ENCODE results near the gene FIGN. TPM values are rescaled to one million over a fixed set of nuclear protein-coding genes. Genes with fewer than 3 reads are reported as not detected.

FIGN gene
- total RNA-seq, 1 experiment from 2014 or later = 1.5 TPM

DNA sequence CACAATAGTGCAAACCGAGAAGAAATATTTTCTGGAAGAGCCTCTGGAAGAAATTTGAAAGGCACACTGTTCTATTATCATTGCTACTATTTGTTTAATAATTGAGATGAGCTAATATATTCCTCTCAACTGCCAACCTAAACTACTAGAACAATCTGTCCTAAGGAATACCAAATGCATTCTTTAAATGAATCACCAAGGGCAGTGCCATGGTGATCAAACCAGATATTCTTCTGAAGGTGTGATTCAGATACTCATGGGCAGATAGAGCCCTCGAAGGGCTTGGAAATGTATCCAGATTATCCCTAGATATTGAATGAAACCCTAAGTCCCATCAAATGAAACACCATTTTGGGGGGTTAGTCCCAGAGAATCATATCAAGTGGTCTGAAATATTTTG is 76.6 kb downstream of the FIGN start:
- no peak overlapping the region for H3K4me3 ChIP-seq (ENCODE audit: low read length)
- no peaks in the 10 kb centered on the region for H3K27me3 ChIP-seq (ENCODE audit: low read length)
- H3K4me2 ChIP-seq (ENCODE audit: low read length) = no peak overlapping the region
- no TSS peak for BruUV-seq (replicated peaks)
- H3K27ac ChIP-seq (ENCODE audit: low read length) = no peak overlapping the region
- no peak overlapping the region for H3K9ac ChIP-seq (ENCODE audit: low read length)
- no peak overlapping the region for H2AFZ ChIP-seq (ENCODE audit: low read length)
- POLR2A ChIA-PET (ENCODE audit: unreplicated experiment) = no interaction called here
- peak; percentile 48 for DNase-seq
- H4K20me1 ChIP-seq (ENCODE audit: low read length) = no peaks in the 10 kb centered on the region
- peaks cover 3% of the 10 kb centered on the region; the same call in 1 of the 2 replicates for H3K4me1 ChIP-seq (ENCODE audit: insufficient read depth, low read length)
- H3K9me3 ChIP-seq (ENCODE audit: low read length) = no peaks in the 10 kb centered on the region
- intact Hi-C loops (cut with micrococcal nuclease) = no loop called here
- no peaks in the 10 kb centered on the region for H3K36me3 ChIP-seq (ENCODE audit: low read depth, low read length)
- CTCF ChIA-PET = no interaction called here
- H3K79me2 ChIP-seq (ENCODE audit: low read length) = no peaks in the 10 kb centered on the region
- H3F3A ChIP-seq (ENCODE audit: low read length, unreplicated experiment) = no peaks in the 10 kb centered on the region
- TF ChIP-seq EZH2phosphoT487 (IDR thresholded peaks at IDR 0.05; ENCODE audit: borderline replicate concordance, low read length) (no peak), EZH2 (IDR thresholded peaks at IDR 0.05; ENCODE audit: low read length, unreplicated experiment) (no peak)
- TF ChIP-seq, protein P1, sequence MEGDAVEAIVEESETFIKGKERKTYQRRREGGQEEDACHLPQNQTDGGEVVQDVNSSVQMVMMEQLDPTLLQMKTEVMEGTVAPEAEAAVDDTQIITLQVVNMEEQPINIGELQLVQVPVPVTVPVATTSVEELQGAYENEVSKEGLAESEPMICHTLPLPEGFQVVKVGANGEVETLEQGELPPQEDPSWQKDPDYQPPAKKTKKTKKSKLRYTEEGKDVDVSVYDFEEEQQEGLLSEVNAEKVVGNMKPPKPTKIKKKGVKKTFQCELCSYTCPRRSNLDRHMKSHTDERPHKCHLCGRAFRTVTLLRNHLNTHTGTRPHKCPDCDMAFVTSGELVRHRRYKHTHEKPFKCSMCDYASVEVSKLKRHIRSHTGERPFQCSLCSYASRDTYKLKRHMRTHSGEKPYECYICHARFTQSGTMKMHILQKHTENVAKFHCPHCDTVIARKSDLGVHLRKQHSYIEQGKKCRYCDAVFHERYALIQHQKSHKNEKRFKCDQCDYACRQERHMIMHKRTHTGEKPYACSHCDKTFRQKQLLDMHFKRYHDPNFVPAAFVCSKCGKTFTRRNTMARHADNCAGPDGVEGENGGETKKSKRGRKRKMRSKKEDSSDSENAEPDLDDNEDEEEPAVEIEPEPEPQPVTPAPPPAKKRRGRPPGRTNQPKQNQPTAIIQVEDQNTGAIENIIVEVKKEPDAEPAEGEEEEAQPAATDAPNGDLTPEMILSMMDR (conservative IDR thresholded peaks at IDR 0.05; ENCODE audit: low read depth, low read length) = no peak
- ATAC-seq = no peak; the same call in 1 of the 2 replicates
- no peaks in the 10 kb centered on the region for H3K9me2 ChIP-seq (replicated peaks; ENCODE audit: low read length)

DNA sequence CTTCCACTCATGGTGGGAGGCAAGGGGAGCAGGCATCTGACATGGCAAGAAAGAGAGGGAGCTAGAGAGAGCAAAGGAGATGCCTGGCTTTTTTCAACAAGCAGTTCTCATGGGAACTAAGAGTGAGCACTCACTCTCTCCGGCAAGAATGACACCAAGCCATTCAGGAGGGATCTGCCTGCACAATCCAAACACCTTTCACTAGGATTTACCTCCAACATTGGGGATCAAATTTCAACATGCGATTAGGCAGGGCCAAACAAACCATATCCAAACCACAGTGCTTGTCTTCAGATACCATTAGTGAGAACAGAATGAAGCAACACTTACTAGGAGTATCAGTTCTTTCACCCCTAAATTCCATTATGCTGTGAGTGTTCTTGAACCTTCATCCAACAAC is 77.3 kb downstream of the FIGN start:
- Histone ChIP-seq H3K27ac (ENCODE audit: low read length) (no peak overlapping the region), H3K9me2 (replicated peaks; ENCODE audit: low read length) (no peaks in the 10 kb centered on the region), H4K20me1 (ENCODE audit: low read length) (no peaks in the 10 kb centered on the region), H3K27me3 (ENCODE audit: low read length) (no peaks in the 10 kb centered on the region), H3K4me1 (ENCODE audit: insufficient read depth, low read length) (peaks cover 3% of the 10 kb centered on the region; the same call in 1 of the 2 replicates), H3K9me3 (ENCODE audit: low read length) (no peaks in the 10 kb centered on the region), H3K79me2 (ENCODE audit: low read length) (no peaks in the 10 kb centered on the region), H3K9ac (ENCODE audit: low read length) (no peak overlapping the region), H2AFZ (ENCODE audit: low read length) (no peak overlapping the region), H3F3A (ENCODE audit: low read length, unreplicated experiment) (no peaks in the 10 kb centered on the region), H3K4me2 (ENCODE audit: low read length) (no peak overlapping the region), H3K4me3 (ENCODE audit: low read length) (no peak overlapping the region), H3K36me3 (ENCODE audit: low read depth, low read length) (no peaks in the 10 kb centered on the region)
- BruUV-seq (replicated peaks) = no TSS peak
- ATAC-seq (no peak), DNase-seq (no peak)
- intact Hi-C loops (cut with micrococcal nuclease) = no loop called here
- ChIA-PET POLR2A (ENCODE audit: unreplicated experiment) (no interaction called here), CTCF (no interaction called here)
- TF ChIP-seq EZH2phosphoT487 (IDR thresholded peaks at IDR 0.05; ENCODE audit: borderline replicate concordance, low read length) (no peak), EZH2 (IDR thresholded peaks at IDR 0.05; ENCODE audit: low read length, unreplicated experiment) (no peak)
- TF ChIP-seq, protein P1 (conservative IDR thresholded peaks at IDR 0.05; ENCODE audit: low read depth, low read length) = no peak

DNA sequence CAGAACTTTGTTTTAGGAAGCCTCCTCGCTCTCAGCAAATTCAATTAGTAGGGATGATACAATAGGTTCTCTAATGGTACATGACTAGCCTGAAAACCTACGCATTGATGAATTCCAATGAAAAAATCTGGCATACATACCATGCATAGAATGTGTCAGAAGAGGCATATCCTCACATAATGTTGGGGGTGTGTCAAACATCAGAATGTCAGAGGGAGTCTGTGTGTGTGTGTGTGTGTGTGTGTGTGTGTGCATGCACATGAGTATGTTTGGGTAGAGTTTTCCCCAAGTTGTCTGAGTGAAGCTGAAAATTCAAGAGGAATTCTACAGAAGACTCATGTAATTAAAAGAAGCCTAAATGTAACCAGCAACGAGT is 78.5 kb downstream of the FIGN start:
- Histone ChIP-seq H3F3A (ENCODE audit: low read length, unreplicated experiment) (no peaks in the 10 kb centered on the region), H3K36me3 (ENCODE audit: low read depth, low read length) (no peaks in the 10 kb centered on the region), H3K9me3 (ENCODE audit: low read length) (no peaks in the 10 kb centered on the region), H3K9me2 (replicated peaks; ENCODE audit: low read length) (no peaks in the 10 kb centered on the region), H3K4me2 (ENCODE audit: low read length) (no peak overlapping the region), H2AFZ (ENCODE audit: low read length) (no peak overlapping the region), H3K9ac (ENCODE audit: low read length) (no peak overlapping the region), H3K4me3 (ENCODE audit: low read length) (no peak overlapping the region), H3K79me2 (ENCODE audit: low read length) (no peaks in the 10 kb centered on the region), H4K20me1 (ENCODE audit: low read length) (no peaks in the 10 kb centered on the region), H3K27me3 (ENCODE audit: low read length) (no peaks in the 10 kb centered on the region), H3K27ac (ENCODE audit: low read length) (no peak overlapping the region), H3K4me1 (ENCODE audit: insufficient read depth, low read length) (peaks cover 3% of the 10 kb centered on the region; the same call in 1 of the 2 replicates)
- TF ChIP-seq EZH2 (IDR thresholded peaks at IDR 0.05; ENCODE audit: low read length, unreplicated experiment) = no peak
- TF ChIP-seq, protein P1 (conservative IDR thresholded peaks at IDR 0.05; ENCODE audit: low read depth, low read length) = no peak
- intact Hi-C loops (cut with micrococcal nuclease) = no loop called here
- BruUV-seq (replicated peaks) = no TSS peak
- ChIA-PET CTCF (no interaction called here), POLR2A (ENCODE audit: unreplicated experiment) (no interaction called here)
- ATAC-seq = no peak
- no peak for DNase-seq
